ENCODE data around the gene ASB12.

ASB12 gene

GRCh38 chrX:64205735-64206501, 24.5 kb downstream of the ASB12 start:
- DNase-seq (ENCODE audit: low read depth), result peak; percentile 91
- TF ChIP-seq CTCF (IDR thresholded peaks at IDR 0.05; ENCODE audit: low read length, missing control alignments), result no peak
- peak overlapping the region; percentile 62 for H3K4me3 ChIP-seq (replicated peaks; ENCODE audit: low read depth, low read length)

DNA sequence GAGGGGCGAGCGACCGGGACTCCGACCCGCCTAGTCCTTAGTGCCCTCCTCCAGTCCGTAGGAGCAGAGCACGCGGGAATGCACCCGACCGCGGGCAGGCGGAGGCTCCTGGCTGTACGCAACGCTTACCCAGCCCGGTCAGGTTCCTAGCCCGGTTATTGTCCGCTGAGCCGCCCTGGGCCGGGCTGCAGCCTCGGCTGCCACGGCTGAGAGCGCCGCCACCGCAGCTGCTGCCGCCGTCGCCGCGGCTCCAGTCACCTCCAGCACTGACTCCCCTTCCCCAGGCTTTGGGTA, 25.0 kb downstream of the ASB12 start, which contains the start of gene AMER1:
Gene AMER1 (minus strand): TSS at position 268 of the 294 bp plus-strand sequence. CDS start 12,422 bp downstream, outside the sequence.
- TF ChIP-seq CTCF (IDR thresholded peaks at IDR 0.05; ENCODE audit: low read length, missing control alignments), result no peak
- peak within 1 kb of the TSS; percentile 62 for H3K4me3 ChIP-seq (replicated peaks; ENCODE audit: low read depth, low read length)
- DNase-seq (ENCODE audit: low read depth), result no peak

DNA sequence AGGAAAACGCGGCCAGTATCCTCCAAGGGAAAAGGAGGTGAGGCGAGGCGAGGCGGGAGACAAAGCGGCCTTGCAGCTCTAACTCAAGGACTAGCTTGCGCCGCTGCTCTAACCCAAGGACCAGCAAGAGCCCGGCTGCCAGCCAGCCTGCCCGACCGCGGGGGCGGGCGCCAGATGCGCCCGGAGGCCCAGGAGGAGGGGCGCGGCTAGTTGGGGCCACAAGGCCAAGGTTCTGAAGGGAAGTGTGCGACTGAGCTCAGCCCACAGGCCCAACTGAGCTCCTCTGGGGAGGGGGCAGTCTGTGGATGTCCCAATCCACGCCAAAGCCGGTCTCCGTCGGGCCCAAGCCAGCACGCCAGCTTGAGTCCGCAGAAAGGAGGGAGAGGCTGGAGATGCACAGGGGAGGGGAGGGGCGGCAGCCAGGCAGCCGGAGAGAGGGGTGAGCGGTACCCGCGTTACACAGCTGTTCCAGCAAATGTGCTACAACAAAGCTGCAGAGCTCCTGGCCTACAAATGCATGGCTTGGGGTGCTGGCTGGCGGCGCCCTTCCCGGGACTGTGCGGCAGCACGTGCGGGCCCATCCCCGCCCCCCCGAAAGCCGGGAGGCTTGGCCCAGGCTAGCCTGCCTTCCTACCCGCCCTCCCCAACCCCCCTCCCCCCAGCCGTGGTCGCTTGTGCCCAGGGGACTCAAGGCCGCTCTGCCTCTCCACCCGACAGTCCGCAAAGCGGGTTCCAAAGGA, 25.5 kb downstream of the ASB12 start:
- TF ChIP-seq CTCF (IDR thresholded peaks at IDR 0.05; ENCODE audit: low read length, missing control alignments), result no peak
- peak; percentile 27 for DNase-seq (ENCODE audit: low read depth)
- peak overlapping the region; percentile 62 for H3K4me3 ChIP-seq (replicated peaks; ENCODE audit: low read depth, low read length)

DNA sequence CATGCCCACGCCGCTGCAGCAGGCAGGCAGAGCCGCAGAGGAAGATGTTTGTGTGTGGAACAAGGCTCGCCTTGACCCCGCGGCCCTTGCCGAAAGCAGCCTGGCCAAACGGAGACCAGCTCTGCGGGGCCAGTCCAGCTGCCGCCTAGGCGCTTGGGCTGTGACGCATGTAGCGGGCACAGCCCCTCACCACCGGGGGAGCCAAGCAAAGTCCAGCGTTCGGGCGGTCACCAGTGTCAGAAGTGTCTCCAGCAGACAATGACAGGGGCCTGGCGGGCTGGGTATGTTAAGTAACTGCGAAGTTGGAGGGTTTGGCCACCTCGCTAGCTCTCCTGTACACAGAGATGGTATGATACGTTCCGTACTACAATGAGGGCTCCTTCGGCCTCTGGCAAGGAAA, 26.2 kb downstream of the ASB12 start:
- TF ChIP-seq CTCF (IDR thresholded peaks at IDR 0.05; ENCODE audit: low read length, missing control alignments), result no peak

GRCh38 chrX:64202808-64203325, 27.5 kb downstream of the ASB12 start:
- no peak for TF ChIP-seq CTCF (IDR thresholded peaks at IDR 0.05; ENCODE audit: low read length, missing control alignments)
- no peak overlapping the region for H3K4me3 ChIP-seq (replicated peaks; ENCODE audit: low read depth, low read length)
- DNase-seq (ENCODE audit: low read depth), result no peak

More for the DNA sequence above, 26.2 kb downstream of the ASB12 start:
- H3K4me3 ChIP-seq (replicated peaks; ENCODE audit: low read depth, low read length), result peak overlapping the region; percentile 62
- DNase-seq (ENCODE audit: low read depth), result no peak

DNA sequence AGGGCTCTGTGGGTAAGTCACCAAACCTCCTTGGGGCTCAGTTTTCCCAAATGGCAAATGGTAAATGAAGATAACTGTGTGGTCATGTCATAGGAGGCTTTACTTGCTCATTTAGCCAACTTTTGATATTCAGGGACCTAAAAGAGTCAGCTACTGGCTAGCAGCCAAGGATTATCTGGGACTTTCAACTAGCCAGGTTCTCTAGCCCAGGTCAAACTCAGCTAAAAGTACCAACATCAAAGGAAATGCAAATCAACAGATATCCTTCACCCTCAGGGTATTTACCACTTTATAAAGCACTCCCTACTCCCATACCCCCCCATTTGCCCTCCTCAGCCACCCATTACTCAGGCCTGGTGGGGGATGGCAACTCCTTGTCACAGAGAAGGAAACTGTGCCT, 32.4 kb downstream of the ASB12 start:
- no peak for DNase-seq (ENCODE audit: low read depth)
- TF ChIP-seq CTCF (IDR thresholded peaks at IDR 0.05; ENCODE audit: low read length, missing control alignments), result no peak
- H3K4me3 ChIP-seq (replicated peaks; ENCODE audit: low read depth, low read length), result no peak overlapping the region

All from fibroblast of pulmonary artery (primary cell).